DND-41 (cell line): ENCODE results near the gene HGFAC.

Experiments used
- ATAC-seq: fragments of 200-7000 bp; cut with Tn5 transposase; 3 replicates; pipeline ENCODE4 v1.9.1; 2021; ENCODE audit warnings: low read depth; ENCODE audit not compliant: insufficient read depth
- DNase-seq: peaks from one replicate; pipeline ENCODE4 v3.0.0-alpha.2; 2020
- H2AFZ ChIP-seq: 2 replicates; pipeline ENCODE4 v1.6.0; 2012; ENCODE audit warnings: low read depth, low read length
- H3K27ac ChIP-seq: 2 replicates; pipeline ENCODE4 v1.5.1; 2012; ENCODE audit warnings: low read length, inconsistent platforms
- H3K27me3 ChIP-seq: fragments of 200-600 bp; sonication (generic); 2 replicates; pipeline ENCODE4 v1.6.0; 2012; ENCODE audit warnings: low read length, mild to moderate bottlenecking, inconsistent platforms; ENCODE audit not compliant: insufficient read depth, poor library complexity
- H3K36me3 ChIP-seq: 2 replicates; pipeline ENCODE4 v1.5.1; 2012; ENCODE audit warnings: low read length, inconsistent platforms; ENCODE audit not compliant: insufficient read depth
- H3K4me1 ChIP-seq: 2 replicates; pipeline ENCODE4 v1.5.1; 2012; ENCODE audit warnings: mild to moderate bottlenecking, low read length; ENCODE audit not compliant: insufficient read depth
- H3K4me2 ChIP-seq: 2 replicates; pipeline ENCODE4 v1.6.0; 2012; ENCODE audit warnings: mild to moderate bottlenecking, moderate library complexity, low read length, inconsistent platforms; ENCODE audit not compliant: insufficient read depth
- H3K4me3 ChIP-seq, 2 experiments: fragments of 200-600 bp in 1 of 2; shearing (Covaris generic) in 1 of 2; 2 replicates each; pipeline ENCODE4 v1.5.1; 2012 to 2016; ENCODE audit warnings: inconsistent platforms in 2 of 2, low read length in 2 of 2, mild to moderate bottlenecking in 2 of 2, low read depth in 1 of 2, moderate library complexity in 1 of 2
- H3K79me2 ChIP-seq: 2 replicates; pipeline ENCODE4 v1.6.0; 2012; ENCODE audit warnings: low read length, inconsistent platforms; ENCODE audit not compliant: insufficient read depth
- H3K9ac ChIP-seq: 2 replicates; pipeline ENCODE4 v1.6.0; 2012; ENCODE audit warnings: low read depth, mild to moderate bottlenecking, inconsistent platforms, low read length, moderate library complexity
- H3K9me3 ChIP-seq: 2 replicates; pipeline ENCODE4 v1.5.1; 2012; ENCODE audit warnings: low read length, moderate library complexity, mild to moderate bottlenecking, inconsistent platforms; ENCODE audit not compliant: insufficient read depth, severe bottlenecking
- H4K20me1 ChIP-seq: 2 replicates; pipeline ENCODE4 v1.6.0; 2012; ENCODE audit warnings: low read length; ENCODE audit not compliant: insufficient read depth
- EZH2 ChIP-seq: IDR thresholded peaks from 3 replicates; pipeline ENCODE4 v1.6.1; 2012; ENCODE audit warnings: borderline replicate concordance, low read depth, mild to moderate bottlenecking, moderate library complexity, low read length, inconsistent platforms; ENCODE audit not compliant: severe bottlenecking
- TF ChIP-seq, protein P1 (sequence below): IDR thresholded peaks from 2 replicates; pipeline ENCODE4 v1.5.1; 2012; ENCODE audit warnings: borderline replicate concordance, low read length, moderate library complexity, mild to moderate bottlenecking; ENCODE audit not compliant: poor library complexity, severe bottlenecking; ENCODE audit errors: extremely low read depth

Gene HGFAC

DNA sequence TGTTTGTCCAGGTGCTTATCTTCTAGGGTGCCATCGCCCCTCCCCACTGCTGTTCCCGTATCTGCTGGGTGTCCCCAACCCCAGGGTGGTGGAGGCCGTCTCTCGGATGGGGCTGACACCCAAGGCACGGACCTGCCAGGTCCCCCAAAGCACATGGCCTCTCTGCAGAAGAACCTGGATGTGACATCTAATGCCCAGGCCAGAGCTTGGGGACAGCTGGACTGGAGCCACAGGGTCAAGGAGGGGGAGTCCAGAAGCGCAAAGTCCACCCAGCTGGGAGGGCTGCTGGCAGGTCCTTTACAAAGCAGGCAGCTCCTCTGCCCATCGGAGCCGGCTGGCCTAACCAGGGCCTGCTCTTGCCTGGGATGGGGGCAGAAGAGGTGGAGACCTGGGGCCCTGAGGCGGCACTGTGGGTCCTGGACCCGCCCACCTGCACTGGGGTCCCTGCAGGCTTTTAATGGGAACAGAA lies 20.6 kb downstream of the HGFAC start:
- no peaks in the 10 kb centered on the region for H3K27me3 ChIP-seq
- H3K79me2 ChIP-seq, result no peaks in the 10 kb centered on the region
- H3K4me2 ChIP-seq, result no peak overlapping the region
- no peaks in the 10 kb centered on the region for H3K9me3 ChIP-seq
- H2AFZ ChIP-seq, result no peak overlapping the region
- no peak overlapping the region for H3K9ac ChIP-seq
- H3K27ac ChIP-seq, result no peak overlapping the region
- H3K4me1 ChIP-seq, result no peaks in the 10 kb centered on the region
- TF ChIP-seq EZH2, result no peak
- TF ChIP-seq, protein P1, sequence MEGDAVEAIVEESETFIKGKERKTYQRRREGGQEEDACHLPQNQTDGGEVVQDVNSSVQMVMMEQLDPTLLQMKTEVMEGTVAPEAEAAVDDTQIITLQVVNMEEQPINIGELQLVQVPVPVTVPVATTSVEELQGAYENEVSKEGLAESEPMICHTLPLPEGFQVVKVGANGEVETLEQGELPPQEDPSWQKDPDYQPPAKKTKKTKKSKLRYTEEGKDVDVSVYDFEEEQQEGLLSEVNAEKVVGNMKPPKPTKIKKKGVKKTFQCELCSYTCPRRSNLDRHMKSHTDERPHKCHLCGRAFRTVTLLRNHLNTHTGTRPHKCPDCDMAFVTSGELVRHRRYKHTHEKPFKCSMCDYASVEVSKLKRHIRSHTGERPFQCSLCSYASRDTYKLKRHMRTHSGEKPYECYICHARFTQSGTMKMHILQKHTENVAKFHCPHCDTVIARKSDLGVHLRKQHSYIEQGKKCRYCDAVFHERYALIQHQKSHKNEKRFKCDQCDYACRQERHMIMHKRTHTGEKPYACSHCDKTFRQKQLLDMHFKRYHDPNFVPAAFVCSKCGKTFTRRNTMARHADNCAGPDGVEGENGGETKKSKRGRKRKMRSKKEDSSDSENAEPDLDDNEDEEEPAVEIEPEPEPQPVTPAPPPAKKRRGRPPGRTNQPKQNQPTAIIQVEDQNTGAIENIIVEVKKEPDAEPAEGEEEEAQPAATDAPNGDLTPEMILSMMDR, result no peak
- no peak overlapping the region for H3K4me3 ChIP-seq
- ATAC-seq (no peak), DNase-seq (no peak)
- no peaks in the 10 kb centered on the region; the same call in 1 of the 2 replicates for H4K20me1 ChIP-seq
- H3K36me3 ChIP-seq, result no peaks in the 10 kb centered on the region

DNA sequence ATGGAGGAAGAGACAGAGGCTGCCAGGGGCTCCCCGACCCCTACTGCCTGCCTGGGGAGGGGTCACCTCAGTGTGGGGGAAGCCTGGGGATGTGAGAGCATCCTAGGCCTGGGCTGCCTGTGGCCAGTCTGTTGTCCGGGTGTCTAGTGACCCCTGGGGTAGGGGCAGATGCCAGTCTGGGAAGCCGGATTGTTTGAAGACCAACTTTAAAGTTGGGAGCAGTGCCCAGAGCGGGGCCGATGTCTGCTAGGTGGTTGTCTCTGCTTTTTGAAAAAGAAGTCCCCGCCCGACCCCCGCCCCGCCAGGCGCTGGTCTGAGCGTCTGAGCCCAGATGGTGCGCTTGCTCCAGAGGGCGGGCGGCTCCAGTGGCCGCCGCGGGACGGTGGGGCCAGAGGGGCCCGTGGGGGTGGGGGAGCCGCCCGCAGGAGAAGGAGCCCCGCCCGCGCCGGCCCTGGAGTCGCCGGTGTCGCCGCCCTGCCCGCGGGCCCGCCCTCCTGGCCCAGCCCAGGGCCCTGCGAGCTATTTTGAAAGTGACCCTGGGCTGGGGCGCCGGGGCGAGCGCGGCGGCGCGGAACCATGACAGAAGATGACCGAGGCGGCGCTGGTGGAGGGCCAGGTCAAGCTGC lies 21.1 kb downstream of the HGFAC start, which contains the start of gene DOK7:
DOK7 (plus strand) TSS at position 517 of the 626 bp plus-strand sequence; CDS start at position 587, 70 bp downstream.
- H3K27ac ChIP-seq, result no peak within 1 kb of the TSS
- no peaks in the 10 kb centered on the region for H3K36me3 ChIP-seq
- no peaks in the 10 kb centered on the region; the same call in 1 of the 2 replicates for H4K20me1 ChIP-seq
- no peaks in the 10 kb centered on the region for H3K79me2 ChIP-seq
- ATAC-seq (no peak), DNase-seq (no peak)
- no peak within 1 kb of the TSS for H3K9ac ChIP-seq
- H3K9me3 ChIP-seq, result no peaks in the 10 kb centered on the region
- H2AFZ ChIP-seq, result no peak within 1 kb of the TSS
- H3K4me2 ChIP-seq, result no peak within 1 kb of the TSS
- no peaks in the 10 kb centered on the region for H3K4me1 ChIP-seq
- no peak within 1 kb of the TSS for H3K4me3 ChIP-seq
- TF ChIP-seq, protein P1, result no peak
- no peak for TF ChIP-seq EZH2
- H3K27me3 ChIP-seq, result no peaks in the 10 kb centered on the region

DNA sequence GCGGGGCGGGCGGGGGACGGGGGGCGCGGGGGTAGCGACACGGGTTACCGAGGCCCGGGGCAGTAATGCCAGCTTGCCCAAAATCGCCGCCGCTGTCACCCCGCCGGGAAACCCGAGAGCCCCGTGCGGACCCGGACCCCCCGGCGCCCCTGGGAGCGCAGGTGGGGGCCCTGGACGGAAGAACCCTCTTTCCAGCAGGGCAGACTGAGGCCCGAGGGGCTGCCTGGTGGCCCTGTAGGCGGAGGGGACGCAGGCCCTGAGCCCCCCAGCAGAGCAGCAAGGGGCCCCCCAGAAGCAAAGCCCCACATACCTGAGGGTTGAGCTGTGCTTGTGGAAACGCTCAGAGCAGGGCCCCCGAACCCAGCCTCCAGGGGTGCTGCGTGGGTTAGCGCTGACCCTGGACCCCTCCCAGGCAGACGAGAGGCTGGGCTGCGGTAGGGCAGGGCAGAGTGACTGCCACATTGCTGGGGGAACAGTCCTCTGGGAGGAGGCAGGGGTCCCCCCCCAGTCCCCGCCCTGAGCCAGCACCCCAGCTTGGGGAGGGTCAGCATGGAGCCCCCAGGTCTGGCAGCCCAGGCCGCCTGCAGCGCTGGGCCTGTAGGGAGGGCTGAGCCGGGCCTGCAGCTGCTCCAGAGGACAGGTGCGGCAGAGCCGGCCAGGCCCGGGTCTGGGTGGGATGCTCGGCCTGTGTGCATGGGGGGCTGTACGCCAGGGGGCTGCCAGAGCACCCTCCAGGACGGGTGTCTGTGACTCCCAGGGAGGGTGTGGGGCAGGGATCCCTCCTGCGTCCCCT lies 22.0 kb downstream of the HGFAC start:
- DNase-seq, result no peak
- Histone ChIP-seq H2AFZ (no peak overlapping the region), H3K27me3 (no peaks in the 10 kb centered on the region), H3K36me3 (no peaks in the 10 kb centered on the region), H3K27ac (no peak overlapping the region), H3K4me3 (no peak overlapping the region), H3K4me2 (no peak overlapping the region), H3K9ac (no peak overlapping the region), H3K9me3 (no peaks in the 10 kb centered on the region), H3K4me1 (no peaks in the 10 kb centered on the region), H3K79me2 (no peaks in the 10 kb centered on the region), H4K20me1 (no peaks in the 10 kb centered on the region; the same call in 1 of the 2 replicates)
- no peak for ATAC-seq
- no peak for TF ChIP-seq EZH2
- TF ChIP-seq, protein P1, result no peak
